H1 (cell line): ENCODE results near the gene S1PR2. TPM values are rescaled to one million over a fixed set of nuclear protein-coding genes. Genes with fewer than 3 reads are reported as not detected.

Experiments used
- CTCF ChIA-PET: fragments of 300-600 bp; sonication (Branson Sonifier 250); formaldehyde crosslinking; loops from one replicate; lab custom pipeline; 2021; ENCODE audit not compliant: partially characterized antibody; lab: Charles Lee
- POLR2A ChIA-PET: fragments of 300-600 bp; sonication (Branson Sonifier 250); formaldehyde crosslinking; loops from one replicate; lab custom pipeline; 2021; ENCODE audit warnings: inconsistent platforms; ENCODE audit not compliant: partially characterized antibody; lab: Charles Lee
- DNase-seq, 2 experiments: peaks; one replicate each; pipeline versions ENCODE4 v3.0.0 to v3.0.0-alpha.2; 2010 to 2022; ENCODE audit warnings: low spot score in 2 of 2, low read depth in 1 of 2, mixed read lengths in 1 of 2
- FAIRE-seq: peaks from 2 replicates; lab custom pipeline; 2011; peaks lifted over from hg19 to GRCh38; lab: Jason Lieb, UNC
- H2AFZ ChIP-seq: 2 replicates; pipeline ENCODE4 v1.8.1; 2012; ENCODE audit warnings: low read length, inconsistent platforms
- H2AK5ac ChIP-seq: 2 replicates; pipeline ENCODE4 v1.6.1; 2013; ENCODE audit warnings: low read depth, low read length
- H2BK120ac ChIP-seq: replicated peaks from 2 replicates; pipeline ENCODE3; 2013; ENCODE audit warnings: low read depth, low read length, inconsistent platforms
- H2BK12ac ChIP-seq: 2 replicates; pipeline ENCODE4 v1.6.1; 2013; ENCODE audit warnings: low read depth, low read length
- H2BK15ac ChIP-seq: 2 replicates; pipeline ENCODE4 v1.6.1; 2013; ENCODE audit warnings: low read length
- H2BK20ac ChIP-seq: 2 replicates; pipeline ENCODE4 v1.6.1; 2013; ENCODE audit warnings: low read length
- H2BK5ac ChIP-seq: 2 replicates; pipeline ENCODE4 v1.6.1; 2013; ENCODE audit warnings: low read depth, low read length
- H3K14ac ChIP-seq: 2 replicates; pipeline ENCODE4 v1.6.1; 2013; ENCODE audit warnings: inconsistent platforms; ENCODE audit not compliant: insufficient read length
- H3K18ac ChIP-seq: 2 replicates; pipeline ENCODE4 v1.6.1; 2013; ENCODE audit warnings: low read length; ENCODE audit errors: extremely low read depth
- H3K23ac ChIP-seq: 2 replicates; pipeline ENCODE4 v1.6.1; 2013; ENCODE audit warnings: inconsistent platforms; ENCODE audit not compliant: insufficient read length
- H3K23me2 ChIP-seq: 2 replicates; pipeline ENCODE4 v1.6.1; 2013; ENCODE audit warnings: low read depth, low read length
- H3K27ac ChIP-seq: 2 replicates; pipeline ENCODE4 v1.6.1; 2011; ENCODE audit warnings: low read depth, low read length, inconsistent platforms
- H3K27me3 ChIP-seq, 4 experiments: replicated peaks in 1 of 4; 1 replicate in 1 of 4; 2 replicates in 3 of 4; pipeline versions ENCODE4 v1.6.1 to v1.8.1; 2011 to 2013; ENCODE audit warnings: low read length in 3 of 4, mild to moderate bottlenecking in 3 of 4, inconsistent platforms in 2 of 4, mixed read lengths in 2 of 4, moderate library complexity in 1 of 4; ENCODE audit not compliant: control insufficient read depth in 3 of 4, insufficient read depth in 3 of 4; ENCODE audit errors: extremely low read depth in 1 of 4
- H3K36me3 ChIP-seq, 4 experiments: 2 replicates each; pipeline versions ENCODE4 v1.6.1 to v1.8.1; 2011 to 2013; ENCODE audit warnings: mild to moderate bottlenecking in 4 of 4, low read length in 3 of 4, moderate library complexity in 2 of 4, control low read depth in 1 of 4, inconsistent platforms in 1 of 4; ENCODE audit not compliant: insufficient read depth in 4 of 4, control insufficient read depth in 2 of 4
- H3K4ac ChIP-seq: replicated peaks from 2 replicates; pipeline ENCODE3; 2013; ENCODE audit warnings: low read length, low read depth, mixed read lengths, inconsistent platforms; ENCODE audit not compliant: insufficient read length
- H3K4me1 ChIP-seq, 4 experiments: replicated peaks in 1 of 4; 1 replicate in 1 of 4; 2 replicates in 3 of 4; pipeline versions ENCODE4 v1.6.1 to v1.8.1; 2011 to 2013; ENCODE audit warnings: low read length in 3 of 4, inconsistent platforms in 2 of 4, mixed read lengths in 1 of 4; ENCODE audit not compliant: insufficient read depth in 4 of 4, control insufficient read depth in 3 of 4
- H3K4me2 ChIP-seq, 2 experiments: 2 replicates each; pipeline versions ENCODE4 v1.6.1 to v1.8.1; 2011 to 2013; ENCODE audit warnings: low read depth in 2 of 2, low read length in 2 of 2, control low read depth in 1 of 2, inconsistent platforms in 1 of 2, mild to moderate bottlenecking in 1 of 2; ENCODE audit not compliant: insufficient read depth in 1 of 2
- H3K4me3 ChIP-seq, 4 experiments: fragments of 200-600, 300-600 bp in 1 of 4; sonication (generic), shearing (Covaris generic), sonication (Bioruptor Twin) in 1 of 4; 2 replicates each; pipeline versions ENCODE4 v1.5.1 to v1.8.1; 2011 to 2016; ENCODE audit warnings: low read length in 4 of 4, low read depth in 3 of 4, control low read depth in 2 of 4, inconsistent platforms in 2 of 4, mild to moderate bottlenecking in 2 of 4, mixed read lengths in 1 of 4, moderate library complexity in 1 of 4; ENCODE audit not compliant: insufficient read depth in 2 of 4; ENCODE audit errors: extremely low read depth in 1 of 4
- H3K56ac ChIP-seq: replicated peaks from 2 replicates; pipeline ENCODE3; 2013; ENCODE audit warnings: low read depth, mild to moderate bottlenecking, mixed read lengths, low read length, inconsistent platforms; ENCODE audit not compliant: insufficient read length
- H3K79me1 ChIP-seq: 2 replicates; pipeline ENCODE4 v1.6.1; 2013; ENCODE audit warnings: low read depth, low read length, control low read depth
- H3K79me2 ChIP-seq, 2 experiments: 2 replicates each; pipeline versions ENCODE4 v1.6.1 to v1.8.1; 2012 to 2013; ENCODE audit warnings: low read length in 2 of 2, mild to moderate bottlenecking in 2 of 2, inconsistent platforms in 1 of 2; ENCODE audit not compliant: insufficient read depth in 2 of 2, control insufficient read depth in 1 of 2
- H3K9ac ChIP-seq, 4 experiments: replicated peaks in 1 of 4; 1 replicate in 1 of 4; 2 replicates in 3 of 4; pipeline versions ENCODE4 v1.6.1 to v1.8.1; 2011 to 2013; ENCODE audit warnings: low read depth in 3 of 4, low read length in 3 of 4, control low read depth in 2 of 4, mild to moderate bottlenecking in 2 of 4, moderate library complexity in 2 of 4, inconsistent platforms in 1 of 4; ENCODE audit errors: extremely low read depth in 1 of 4
- H3K9me3 ChIP-seq, 2 experiments: 2 replicates each; pipeline versions ENCODE4 v1.6.1 to v1.8.1; 2012 to 2013; ENCODE audit warnings: mild to moderate bottlenecking in 2 of 2, moderate library complexity in 2 of 2, control low read depth in 1 of 2, inconsistent platforms in 1 of 2, low read depth in 1 of 2, low read length in 1 of 2, mixed read lengths in 1 of 2; ENCODE audit not compliant: insufficient read depth in 2 of 2
- H4K20me1 ChIP-seq, 2 experiments: replicated peaks in 1 of 2; 2 replicates each; pipeline versions ENCODE3 to v1.8.1; 2011 to 2013; ENCODE audit warnings: inconsistent platforms in 2 of 2, low read length in 2 of 2, mild to moderate bottlenecking in 1 of 2; ENCODE audit not compliant: insufficient read depth in 2 of 2, control insufficient read depth in 1 of 2
- H4K5ac ChIP-seq: 2 replicates; pipeline ENCODE4 v1.6.1; 2013; ENCODE audit warnings: low read length, low read depth, mixed read lengths, inconsistent platforms; ENCODE audit not compliant: insufficient read length
- H4K8ac ChIP-seq: 2 replicates; pipeline ENCODE4 v1.8.0; 2013; ENCODE audit warnings: mild to moderate bottlenecking, moderate library complexity, low read length, inconsistent platforms; ENCODE audit not compliant: insufficient read depth; ENCODE audit errors: extremely low read depth
- H4K91ac ChIP-seq: replicated peaks from 2 replicates; pipeline ENCODE3; 2013; ENCODE audit warnings: low read length, mixed read lengths, inconsistent platforms; ENCODE audit not compliant: insufficient read length
- BRCA1 ChIP-seq: IDR thresholded peaks from 2 replicates; pipeline ENCODE4 v1.6.1; 2012; ENCODE audit warnings: low read depth, low read length, improper control_type of control experiment
- SIX5 ChIP-seq: IDR thresholded peaks from 2 replicates; pipeline ENCODE4 v1.6.1; 2011; ENCODE audit warnings: mild to moderate bottlenecking, low read depth, low read length
- SP2 ChIP-seq: IDR thresholded peaks from 2 replicates; pipeline ENCODE4 v1.6.1; 2012; ENCODE audit warnings: mild to moderate bottlenecking, low read length, inconsistent platforms
- WGBS, 2 experiments: shearing (Covaris generic) in 1 of 2; methylation state at CpG; one replicate each; pipeline versions ENCODE4 v1.1.6 to v1.1.7; 2013 to 2015; ENCODE audit warnings: low lambda C conversion rate in 2 of 2, mixed read lengths in 2 of 2, inconsistent platforms in 1 of 2, low coverage in 1 of 2, missing lambda C conversion rate in 1 of 2; ENCODE audit not compliant: insufficient replicate concordance in 2 of 2, insufficient coverage in 1 of 2, insufficient read length in 1 of 2; ENCODE audit errors: extremely low coverage in 1 of 2, missing lambda C conversion rate in 1 of 2; 5-methylcytosine and 5-hydroxymethylcytosine counted together
- polyA plus RNA-seq, 7 experiments: library from polyadenylated mRNA; depleted of rRNA in 3 of 7; stranded (reverse) in 5 of 7; unstranded in 2 of 7; fragments of >200 nt in 5 of 7; fragments of 200-250 nt in 2 of 7; gene quantifications; 1 replicate in 5 of 7; 2 replicates in 1 of 7; 4 replicates in 1 of 7; pipeline versions ENCODE4 v1.2.1 to v1.2.3, GENCODE V29; 2011 to 2013; ENCODE audit warnings: missing spikeins in 2 of 7, mixed read lengths in 2 of 7
- total RNA-seq: library from RNA; stranded (reverse); fragmentation: NEBNext Ultra II Directional; extraction: Animal tissue kit (Norgen Biotek cat#: 25700); gene quantifications from 2 replicates; pipeline ENCODE4 v1.2.1, GENCODE V29; 2021
- TF ChIP-seq, protein P1 (sequence below), 3 experiments: IDR thresholded peaks; 1 replicate in 2 of 3; 2 replicates in 1 of 3; pipeline versions ENCODE4 v1.5.1 to v1.6.1; 2011; ENCODE audit warnings: low read length in 3 of 3, mild to moderate bottlenecking in 3 of 3, inconsistent platforms in 2 of 3, low read depth in 1 of 3, moderate library complexity in 1 of 3; ENCODE audit not compliant: insufficient read depth in 1 of 3; ENCODE audit errors: control extremely low read depth in 1 of 3

S1PR2 gene
- total and polyA plus RNA-seq, 2 of the 8 experiments (the other 6 are each of a cell fraction or from before 2014, with no cell fraction given) = 17.5 to 19.4 TPM

DNA sequence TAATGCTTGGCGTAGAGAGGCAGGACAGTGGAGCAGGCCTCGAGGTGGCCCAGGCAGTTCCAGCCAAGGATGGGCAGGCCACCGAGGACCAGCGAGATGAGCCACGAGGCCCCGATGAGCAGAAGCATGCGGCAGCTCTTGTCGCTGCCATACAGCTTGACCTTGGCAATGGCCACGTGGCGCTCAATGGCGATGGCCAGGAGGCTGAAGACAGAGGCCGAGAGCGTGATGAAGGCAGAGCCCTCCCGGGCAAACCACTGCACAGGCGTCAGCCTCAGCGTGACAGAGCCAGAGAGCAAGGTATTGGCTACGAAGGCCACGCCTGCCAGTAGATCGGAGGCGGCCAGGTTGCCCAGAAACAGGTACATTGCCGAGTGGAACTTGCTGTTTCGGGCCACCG lies 6.8 kb downstream of the S1PR2 start:
- no peak overlapping the region for H3K4ac ChIP-seq
- H3K27me3 ChIP-seq = no peaks in the 10 kb centered on the region
- H4K5ac ChIP-seq = no peak overlapping the region
- peaks cover 0 to 4% (median 2%) of the 10 kb centered on the region in 4 experiments; a peak in 4 of 7 replicates for H3K4me1 ChIP-seq
- H2BK5ac ChIP-seq = no peak overlapping the region
- H3K4me3 ChIP-seq = no peak overlapping the region
- ChIA-PET CTCF (interaction anchor here (1.2 to 6.4 kb wide), 3 partner anchors 7 to 23 kb away, joined by 3 to 57 read pairs (median 51); no protein-coding TSS in a partner anchor), POLR2A (interaction anchor here (1.1 to 2.3 kb wide), 4 partner anchors 11 to 29 kb away, joined by 3 to 6 read pairs (median 4); partner anchors contain the start of gene DNMT1)
- H2AFZ ChIP-seq = no peak overlapping the region
- H2BK120ac ChIP-seq = no peak overlapping the region
- no peak overlapping the region for H2BK15ac ChIP-seq
- H3K9me3 ChIP-seq = 0 out of 4 replicates have a peak, but pooled peaks cover 0 to 5% of the 10 kb centered on the region in 2 experiments
- H3K14ac ChIP-seq = no peak overlapping the region
- TF ChIP-seq SIX5 = no peak
- TF ChIP-seq BRCA1 = no peak
- TF ChIP-seq, protein P1, sequence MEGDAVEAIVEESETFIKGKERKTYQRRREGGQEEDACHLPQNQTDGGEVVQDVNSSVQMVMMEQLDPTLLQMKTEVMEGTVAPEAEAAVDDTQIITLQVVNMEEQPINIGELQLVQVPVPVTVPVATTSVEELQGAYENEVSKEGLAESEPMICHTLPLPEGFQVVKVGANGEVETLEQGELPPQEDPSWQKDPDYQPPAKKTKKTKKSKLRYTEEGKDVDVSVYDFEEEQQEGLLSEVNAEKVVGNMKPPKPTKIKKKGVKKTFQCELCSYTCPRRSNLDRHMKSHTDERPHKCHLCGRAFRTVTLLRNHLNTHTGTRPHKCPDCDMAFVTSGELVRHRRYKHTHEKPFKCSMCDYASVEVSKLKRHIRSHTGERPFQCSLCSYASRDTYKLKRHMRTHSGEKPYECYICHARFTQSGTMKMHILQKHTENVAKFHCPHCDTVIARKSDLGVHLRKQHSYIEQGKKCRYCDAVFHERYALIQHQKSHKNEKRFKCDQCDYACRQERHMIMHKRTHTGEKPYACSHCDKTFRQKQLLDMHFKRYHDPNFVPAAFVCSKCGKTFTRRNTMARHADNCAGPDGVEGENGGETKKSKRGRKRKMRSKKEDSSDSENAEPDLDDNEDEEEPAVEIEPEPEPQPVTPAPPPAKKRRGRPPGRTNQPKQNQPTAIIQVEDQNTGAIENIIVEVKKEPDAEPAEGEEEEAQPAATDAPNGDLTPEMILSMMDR (IDR thresholded peaks at IDR 0.05; ENCODE audit: control extremely low read depth in 1 of 3, insufficient read depth in 1 of 3, low read depth in 1 of 3, low read length in 3 of 3) = no peak
- TF ChIP-seq SP2 = no peak
- no peak overlapping the region for H3K23ac ChIP-seq
- no peak overlapping the region for H3K4me2 ChIP-seq
- FAIRE-seq (no peak), DNase-seq (no peak)
- peaks cover 0 to 3% (median under 1%) of the 10 kb centered on the region in 4 experiments; a peak in 3 of 8 replicates for H3K36me3 ChIP-seq
- no peak overlapping the region for H4K8ac ChIP-seq
- H3K23me2 ChIP-seq = no peaks in the 10 kb centered on the region
- H4K91ac ChIP-seq = no peak overlapping the region
- H3K18ac ChIP-seq = no peak overlapping the region
- peaks cover 11% of the 10 kb centered on the region for H3K79me1 ChIP-seq
- H4K20me1 ChIP-seq = peaks cover 9 to 12% of the 10 kb centered on the region in 2 experiments
- no peak overlapping the region for H3K27ac ChIP-seq
- H2AK5ac ChIP-seq = no peak overlapping the region
- peaks cover 0 to 16% of the 10 kb centered on the region in 2 experiments; a peak in 2 of 4 replicates for H3K79me2 ChIP-seq
- H2BK12ac ChIP-seq = no peak overlapping the region
- H3K9ac ChIP-seq = no peak overlapping the region
- no peak overlapping the region for H2BK20ac ChIP-seq
- no peak overlapping the region for H3K56ac ChIP-seq
- 97% methylated on average over 23 of the region's 23 CpGs; no CpG with 5 or more reads in 1 of the 2 experiments for WGBS, 2 experiments
